H1 (cell line): ENCODE data around the gene ACLY. TPM values are rescaled to one million over a fixed set of nuclear protein-coding genes. Genes with fewer than 3 reads are reported as not detected.
A peak's percentile ranks its signal among the peaks of the same experiment; 100 is the strongest.

Experiments
- CTCF ChIA-PET: fragments of 300-600 bp; sonication (Branson Sonifier 250); formaldehyde crosslinking; loops from one replicate; lab custom pipeline; 2021; ENCODE audit not compliant: partially characterized antibody; lab: Charles Lee
- POLR2A ChIA-PET: fragments of 300-600 bp; sonication (Branson Sonifier 250); formaldehyde crosslinking; loops from one replicate; lab custom pipeline; 2021; ENCODE audit warnings: inconsistent platforms; ENCODE audit not compliant: partially characterized antibody; lab: Charles Lee
- DNase-seq, 2 experiments: peaks; one replicate each; pipeline versions ENCODE4 v3.0.0 to v3.0.0-alpha.2; 2010 to 2022; ENCODE audit warnings: low spot score in 2 of 2, low read depth in 1 of 2, mixed read lengths in 1 of 2
- FAIRE-seq: peaks from 2 replicates; lab custom pipeline; 2011; peaks lifted over from hg19 to GRCh38; lab: Jason Lieb, UNC
- H2AFZ ChIP-seq: 2 replicates; pipeline ENCODE4 v1.8.1; 2012; ENCODE audit warnings: low read length, inconsistent platforms
- H2AK5ac ChIP-seq: 2 replicates; pipeline ENCODE4 v1.6.1; 2013; ENCODE audit warnings: low read depth, low read length
- H2BK120ac ChIP-seq: replicated peaks from 2 replicates; pipeline ENCODE3; 2013; ENCODE audit warnings: low read depth, low read length, inconsistent platforms
- H2BK12ac ChIP-seq: 2 replicates; pipeline ENCODE4 v1.6.1; 2013; ENCODE audit warnings: low read depth, low read length
- H2BK15ac ChIP-seq: 2 replicates; pipeline ENCODE4 v1.6.1; 2013; ENCODE audit warnings: low read length
- H2BK20ac ChIP-seq: 2 replicates; pipeline ENCODE4 v1.6.1; 2013; ENCODE audit warnings: low read length
- H2BK5ac ChIP-seq: 2 replicates; pipeline ENCODE4 v1.6.1; 2013; ENCODE audit warnings: low read depth, low read length
- H3K14ac ChIP-seq: 2 replicates; pipeline ENCODE4 v1.6.1; 2013; ENCODE audit warnings: inconsistent platforms; ENCODE audit not compliant: insufficient read length
- H3K18ac ChIP-seq: 2 replicates; pipeline ENCODE4 v1.6.1; 2013; ENCODE audit warnings: low read length; ENCODE audit errors: extremely low read depth
- H3K23ac ChIP-seq: 2 replicates; pipeline ENCODE4 v1.6.1; 2013; ENCODE audit warnings: inconsistent platforms; ENCODE audit not compliant: insufficient read length
- H3K23me2 ChIP-seq: 2 replicates; pipeline ENCODE4 v1.6.1; 2013; ENCODE audit warnings: low read depth, low read length
- H3K27ac ChIP-seq: 2 replicates; pipeline ENCODE4 v1.6.1; 2011; ENCODE audit warnings: low read depth, low read length, inconsistent platforms
- H3K27me3 ChIP-seq, 4 experiments: replicated peaks in 1 of 4; 1 replicate in 1 of 4; 2 replicates in 3 of 4; pipeline versions ENCODE4 v1.6.1 to v1.8.1; 2011 to 2013; ENCODE audit warnings: low read length in 3 of 4, mild to moderate bottlenecking in 3 of 4, inconsistent platforms in 2 of 4, mixed read lengths in 2 of 4, moderate library complexity in 1 of 4; ENCODE audit not compliant: control insufficient read depth in 3 of 4, insufficient read depth in 3 of 4; ENCODE audit errors: extremely low read depth in 1 of 4
- H3K36me3 ChIP-seq, 4 experiments: 2 replicates each; pipeline versions ENCODE4 v1.6.1 to v1.8.1; 2011 to 2013; ENCODE audit warnings: mild to moderate bottlenecking in 4 of 4, low read length in 3 of 4, moderate library complexity in 2 of 4, control low read depth in 1 of 4, inconsistent platforms in 1 of 4; ENCODE audit not compliant: insufficient read depth in 4 of 4, control insufficient read depth in 2 of 4
- H3K4ac ChIP-seq: replicated peaks from 2 replicates; pipeline ENCODE3; 2013; ENCODE audit warnings: low read length, low read depth, mixed read lengths, inconsistent platforms; ENCODE audit not compliant: insufficient read length
- H3K4me1 ChIP-seq, 4 experiments: replicated peaks in 1 of 4; 1 replicate in 1 of 4; 2 replicates in 3 of 4; pipeline versions ENCODE4 v1.6.1 to v1.8.1; 2011 to 2013; ENCODE audit warnings: low read length in 3 of 4, inconsistent platforms in 2 of 4, mixed read lengths in 1 of 4; ENCODE audit not compliant: insufficient read depth in 4 of 4, control insufficient read depth in 3 of 4
- H3K4me2 ChIP-seq, 2 experiments: 2 replicates each; pipeline versions ENCODE4 v1.6.1 to v1.8.1; 2011 to 2013; ENCODE audit warnings: low read depth in 2 of 2, low read length in 2 of 2, control low read depth in 1 of 2, inconsistent platforms in 1 of 2, mild to moderate bottlenecking in 1 of 2; ENCODE audit not compliant: insufficient read depth in 1 of 2
- H3K4me3 ChIP-seq, 4 experiments: fragments of 200-600, 300-600 bp in 1 of 4; sonication (generic), shearing (Covaris generic), sonication (Bioruptor Twin) in 1 of 4; 2 replicates each; pipeline versions ENCODE4 v1.5.1 to v1.8.1; 2011 to 2016; ENCODE audit warnings: low read length in 4 of 4, low read depth in 3 of 4, control low read depth in 2 of 4, inconsistent platforms in 2 of 4, mild to moderate bottlenecking in 2 of 4, mixed read lengths in 1 of 4, moderate library complexity in 1 of 4; ENCODE audit not compliant: insufficient read depth in 2 of 4; ENCODE audit errors: extremely low read depth in 1 of 4
- H3K56ac ChIP-seq: replicated peaks from 2 replicates; pipeline ENCODE3; 2013; ENCODE audit warnings: low read depth, mild to moderate bottlenecking, mixed read lengths, low read length, inconsistent platforms; ENCODE audit not compliant: insufficient read length
- H3K79me1 ChIP-seq: 2 replicates; pipeline ENCODE4 v1.6.1; 2013; ENCODE audit warnings: low read depth, low read length, control low read depth
- H3K79me2 ChIP-seq, 2 experiments: 2 replicates each; pipeline versions ENCODE4 v1.6.1 to v1.8.1; 2012 to 2013; ENCODE audit warnings: low read length in 2 of 2, mild to moderate bottlenecking in 2 of 2, inconsistent platforms in 1 of 2; ENCODE audit not compliant: insufficient read depth in 2 of 2, control insufficient read depth in 1 of 2
- H3K9ac ChIP-seq, 4 experiments: replicated peaks in 1 of 4; 1 replicate in 1 of 4; 2 replicates in 3 of 4; pipeline versions ENCODE4 v1.6.1 to v1.8.1; 2011 to 2013; ENCODE audit warnings: low read depth in 3 of 4, low read length in 3 of 4, control low read depth in 2 of 4, mild to moderate bottlenecking in 2 of 4, moderate library complexity in 2 of 4, inconsistent platforms in 1 of 4; ENCODE audit errors: extremely low read depth in 1 of 4
- H3K9me3 ChIP-seq, 2 experiments: 2 replicates each; pipeline versions ENCODE4 v1.6.1 to v1.8.1; 2012 to 2013; ENCODE audit warnings: mild to moderate bottlenecking in 2 of 2, moderate library complexity in 2 of 2, control low read depth in 1 of 2, inconsistent platforms in 1 of 2, low read depth in 1 of 2, low read length in 1 of 2, mixed read lengths in 1 of 2; ENCODE audit not compliant: insufficient read depth in 2 of 2
- H4K20me1 ChIP-seq, 2 experiments: replicated peaks in 1 of 2; 2 replicates each; pipeline versions ENCODE3 to v1.8.1; 2011 to 2013; ENCODE audit warnings: inconsistent platforms in 2 of 2, low read length in 2 of 2, mild to moderate bottlenecking in 1 of 2; ENCODE audit not compliant: insufficient read depth in 2 of 2, control insufficient read depth in 1 of 2
- H4K5ac ChIP-seq: 2 replicates; pipeline ENCODE4 v1.6.1; 2013; ENCODE audit warnings: low read length, low read depth, mixed read lengths, inconsistent platforms; ENCODE audit not compliant: insufficient read length
- H4K8ac ChIP-seq: 2 replicates; pipeline ENCODE4 v1.8.0; 2013; ENCODE audit warnings: mild to moderate bottlenecking, moderate library complexity, low read length, inconsistent platforms; ENCODE audit not compliant: insufficient read depth; ENCODE audit errors: extremely low read depth
- H4K91ac ChIP-seq: replicated peaks from 2 replicates; pipeline ENCODE3; 2013; ENCODE audit warnings: low read length, mixed read lengths, inconsistent platforms; ENCODE audit not compliant: insufficient read length
- RNF2 ChIP-seq: fragments of 200-900, 300-1000 bp; sonication (generic); IDR thresholded peaks from 2 replicates; pipeline ENCODE4 v1.7.1; 2016; ENCODE audit warnings: borderline replicate concordance, low read depth, mild to moderate bottlenecking, antibody characterized with exemption, low read length; ENCODE audit not compliant: poor library complexity, severe bottlenecking; ENCODE audit errors: missing control alignments
- TEAD4 ChIP-seq: IDR thresholded peaks from 2 replicates; pipeline ENCODE4 v1.6.1; 2012; ENCODE audit warnings: low read depth, low read length, inconsistent platforms, mixed read lengths
- WGBS, 2 experiments: shearing (Covaris generic) in 1 of 2; methylation state at CpG; one replicate each; pipeline versions ENCODE4 v1.1.6 to v1.1.7; 2013 to 2015; ENCODE audit warnings: low lambda C conversion rate in 2 of 2, mixed read lengths in 2 of 2, inconsistent platforms in 1 of 2, low coverage in 1 of 2, missing lambda C conversion rate in 1 of 2; ENCODE audit not compliant: insufficient replicate concordance in 2 of 2, insufficient coverage in 1 of 2, insufficient read length in 1 of 2; ENCODE audit errors: extremely low coverage in 1 of 2, missing lambda C conversion rate in 1 of 2; 5-methylcytosine and 5-hydroxymethylcytosine counted together
- polyA plus RNA-seq, 7 experiments: library from polyadenylated mRNA; depleted of rRNA in 3 of 7; stranded (reverse) in 5 of 7; unstranded in 2 of 7; fragments of >200 nt in 5 of 7; fragments of 200-250 nt in 2 of 7; gene quantifications; 1 replicate in 5 of 7; 2 replicates in 1 of 7; 4 replicates in 1 of 7; pipeline versions ENCODE4 v1.2.1 to v1.2.3, GENCODE V29; 2011 to 2013; ENCODE audit warnings: missing spikeins in 2 of 7, mixed read lengths in 2 of 7
- total RNA-seq: library from RNA; stranded (reverse); fragmentation: NEBNext Ultra II Directional; extraction: Animal tissue kit (Norgen Biotek cat#: 25700); gene quantifications from 2 replicates; pipeline ENCODE4 v1.2.1, GENCODE V29; 2021

ACLY gene
- total and polyA plus RNA-seq, 2 of the 8 experiments (the other 6 are each of a cell fraction or from before 2014, with no cell fraction given) = 167 to 393 TPM

DNA sequence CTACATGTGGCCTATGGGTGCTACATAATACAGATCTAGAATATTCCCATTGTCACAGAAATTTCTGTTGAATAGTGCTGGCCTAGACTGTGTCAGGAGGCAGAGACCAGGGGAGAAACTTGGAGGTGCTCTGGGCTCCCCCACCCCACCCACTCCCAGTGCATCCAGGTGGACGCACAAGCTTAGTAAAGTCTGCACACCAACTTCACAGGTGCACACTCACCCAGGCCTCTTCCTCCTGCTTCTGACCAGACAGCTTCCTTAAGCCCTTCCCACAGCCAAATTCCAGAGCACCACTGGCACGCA, 40.2 kb upstream of the ACLY start:
- Histone ChIP-seq H3K4ac (no peak overlapping the region), H2AK5ac (no peak overlapping the region), H3K27ac (no peak overlapping the region), H2BK12ac (no peak overlapping the region), H3K79me2 (no peaks in the 10 kb centered on the region), H2AFZ (no peak overlapping the region), H4K8ac (no peak overlapping the region), H4K91ac (no peak overlapping the region), H3K9ac (no peak overlapping the region), H4K5ac (no peak overlapping the region), H3K4me1 (peaks cover 6 to 16% (median 11%) of the 10 kb centered on the region in 4 experiments), H2BK20ac (no peak overlapping the region), H3K36me3 (no peaks in the 10 kb centered on the region), H3K56ac (no peak overlapping the region), H4K20me1 (no peaks in the 10 kb centered on the region), H3K23me2 (no peaks in the 10 kb centered on the region), H3K4me2 (peak overlapping the region in 1 of 2 experiments; percentile 4; a peak in 1 of 4 replicates), H2BK5ac (no peak overlapping the region), H2BK15ac (no peak overlapping the region), H3K4me3 (no peak overlapping the region), H3K27me3 (no peaks in the 10 kb centered on the region), H2BK120ac (no peak overlapping the region), H3K79me1 (no peaks in the 10 kb centered on the region), H3K23ac (no peak overlapping the region), H3K18ac (no peak overlapping the region), H3K9me3 (no peaks in the 10 kb centered on the region), H3K14ac (no peak overlapping the region)
- no peak for FAIRE-seq
- CTCF ChIA-PET = interaction anchor here (0.6 to 11.6 kb wide), 37 partner anchors 10 to 227 kb away, joined by 3 to 205 read pairs (median 5); partner anchors contain the start of genes ACLY, KLHL11, NKIRAS2 and ODAD4
- 70% methylated on average over 2 of the region's 2 CpGs; no CpG with 5 or more reads in 1 of the 2 experiments for WGBS, 2 experiments
- DNase-seq = no peak
- POLR2A ChIA-PET = interaction anchor here (0.9 to 9.7 kb wide), 12 partner anchors 9 to 1409 kb away, joined by 3 to 67 read pairs (median 7); partner anchors contain the start of genes ACLY, CNP, DNAJC7 and EIF1
- TF ChIP-seq RNF2 (no peak), TEAD4 (0 out of 2 replicates have a peak, but pooled peaks have one; percentile 39)
